Common myeloid progenitor, CD34-positive (primary cell): ENCODE measurements around the gene CDC42EP1.

Experiments
- CTCF ChIA-PET: fragments of 350-600 bp; sonication (Branson Sonifier 250); formaldehyde crosslinking; loops from one replicate; lab custom pipeline; 2021; ENCODE audit warnings: antibody characterized with exemption; lab: Charles Lee
- POLR2A ChIA-PET: fragments of 350-600 bp; sonication (Branson Sonifier 250); formaldehyde crosslinking; loops from one replicate; lab custom pipeline; 2021; ENCODE audit warnings: antibody characterized with exemption; lab: Charles Lee
- DNase-seq, 3 donors: peaks; one replicate each; pipeline versions ENCODE4 v3.0.0 to v3.0.0-alpha.2; 2013
- H3K27ac ChIP-seq, 2 experiments: 1 replicate in 1 of 2; 2 replicates in 1 of 2; pipeline ENCODE4 v1.7.0; 2013; ENCODE audit warnings: inconsistent platforms in 2 of 2, low read length in 2 of 2, mild to moderate bottlenecking in 2 of 2, low read depth in 1 of 2, moderate library complexity in 1 of 2; ENCODE audit not compliant: severe bottlenecking in 2 of 2, insufficient read depth in 1 of 2, poor library complexity in 1 of 2
- H3K27me3 ChIP-seq, 5 experiments: replicated peaks in 2 of 5; 1 replicate in 3 of 5; 2 replicates in 2 of 5; pipeline versions ENCODE4 v1.6.1 to v1.7.0; 2013; ENCODE audit warnings: low read length in 4 of 5, mild to moderate bottlenecking in 2 of 5, moderate library complexity in 2 of 5, inconsistent platforms in 1 of 5; ENCODE audit not compliant: insufficient read depth in 5 of 5, control insufficient read depth in 4 of 5
- H3K36me3 ChIP-seq, 4 experiments: 1 replicate in 2 of 4; 2 replicates in 2 of 4; pipeline versions ENCODE4 v1.6.1 to v1.7.0; 2013; ENCODE audit warnings: low read length in 3 of 4, control low read depth in 1 of 4, mild to moderate bottlenecking in 1 of 4; ENCODE audit not compliant: control insufficient read depth in 4 of 4, insufficient read depth in 4 of 4
- H3K4me1 ChIP-seq, 4 experiments: 1 replicate in 3 of 4; 2 replicates in 1 of 4; pipeline versions ENCODE4 v1.6.1 to v1.7.1; 2013; ENCODE audit warnings: low read length in 3 of 4, mild to moderate bottlenecking in 3 of 4, control low read depth in 1 of 4, inconsistent platforms in 1 of 4, moderate library complexity in 1 of 4; ENCODE audit not compliant: control insufficient read depth in 4 of 4, insufficient read depth in 4 of 4; ENCODE audit errors: control extremely low read depth in 1 of 4
- H3K4me3 ChIP-seq, 7 experiments: 1 replicate in 4 of 7; 2 replicates in 3 of 7; pipeline versions ENCODE4 v1.5.1 to v1.7.0; 2013; ENCODE audit warnings: mild to moderate bottlenecking in 7 of 7, low read length in 6 of 7, moderate library complexity in 6 of 7, inconsistent platforms in 2 of 7, low read depth in 2 of 7, control low read depth in 1 of 7; ENCODE audit not compliant: insufficient read depth in 4 of 7, control insufficient read depth in 1 of 7; ENCODE audit errors: extremely low read depth in 1 of 7
- H3K9me3 ChIP-seq, 5 experiments: 1 replicate in 4 of 5; 2 replicates in 1 of 5; pipeline versions ENCODE4 v1.6.1 to v1.7.1; 2013; ENCODE audit warnings: low read length in 4 of 5, mild to moderate bottlenecking in 2 of 5, inconsistent platforms in 1 of 5, low read depth in 1 of 5, moderate library complexity in 1 of 5; ENCODE audit not compliant: control insufficient read depth in 4 of 5, insufficient read depth in 2 of 5; ENCODE audit errors: control extremely low read depth in 1 of 5
- WGBS: methylation state at CpG from one replicate; pipeline ENCODE4 v1.1.5; 2013; ENCODE audit not compliant: insufficient coverage; 5-methylcytosine and 5-hydroxymethylcytosine counted together

CDC42EP1 gene

DNA sequence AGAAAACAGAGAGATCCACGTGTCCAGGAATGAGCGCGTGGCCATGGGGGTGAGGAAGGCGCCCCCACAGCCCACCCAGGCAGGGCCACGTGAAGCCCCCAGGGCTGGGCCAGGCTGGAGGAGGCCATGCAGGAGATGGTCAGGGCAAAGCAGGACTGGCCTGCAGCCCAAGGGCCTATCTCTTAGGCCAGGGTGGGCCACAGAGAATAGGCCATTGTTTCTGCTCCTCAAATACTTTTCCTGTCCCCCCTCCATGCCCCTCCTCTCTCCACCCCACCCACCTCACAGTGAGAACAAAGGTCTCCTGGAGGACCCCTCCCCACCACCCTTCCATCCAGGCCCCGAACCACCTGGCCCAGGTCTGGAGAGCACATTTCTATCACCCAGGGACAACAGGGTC is 8.3 kb upstream of the CDC42EP1 start:
- no peaks in the 10 kb centered on the region for H3K36me3 ChIP-seq
- no peak for DNase-seq
- H3K27me3 ChIP-seq: peaks cover 2 to 19% (median 12%) of the 10 kb centered on the region in 5 experiments
- no peaks in the 10 kb centered on the region for H3K9me3 ChIP-seq
- ChIA-PET POLR2A (no interaction called here), CTCF (interaction anchor here (1.3 to 16.8 kb wide), 3 partner anchors 13 to 18 kb away, joined by 3 to 515 read pairs (median 20); partner anchors contain the start of gene CDC42EP1)
- H3K27ac ChIP-seq: no peak overlapping the region
- WGBS: 96% methylated on average over 6 of the region's 6 CpGs
- no peak overlapping the region for H3K4me3 ChIP-seq
- H3K4me1 ChIP-seq: peaks cover 0 to 4% (median 2%) of the 10 kb centered on the region in 4 experiments

DNA sequence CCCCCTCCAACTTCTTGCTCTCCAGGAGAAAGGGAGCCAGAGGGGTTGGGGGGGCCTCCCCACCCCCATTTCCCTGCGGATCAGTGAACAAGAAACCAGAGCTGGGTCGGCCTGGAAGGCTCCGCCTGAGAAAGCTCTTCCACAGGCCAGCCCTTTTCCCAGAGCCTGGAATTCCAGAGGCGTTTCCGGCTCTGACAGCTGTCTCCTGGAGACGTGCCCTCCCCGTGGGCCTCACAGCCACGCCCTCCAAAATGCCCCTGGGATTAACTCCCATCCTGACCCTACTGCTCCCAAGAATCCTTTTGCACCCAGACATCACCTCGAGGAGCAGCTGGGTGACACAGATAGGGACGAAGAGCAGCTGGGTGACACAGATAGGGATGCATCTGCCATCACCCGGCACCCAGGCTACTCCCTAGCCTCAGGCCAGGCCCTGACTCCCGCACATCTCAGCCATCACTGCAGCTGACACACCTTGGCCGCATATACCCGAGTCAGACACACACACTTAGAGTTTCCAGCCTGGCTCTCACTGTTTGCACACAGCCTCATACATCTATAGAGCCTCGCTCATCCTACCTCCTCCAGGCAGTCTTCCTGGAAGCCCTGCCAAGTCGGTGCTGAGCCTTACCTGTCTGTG is 7.6 kb upstream of the CDC42EP1 start:
- DNase-seq: no peak
- Histone ChIP-seq H3K4me3 (no peak overlapping the region), H3K36me3 (no peaks in the 10 kb centered on the region), H3K27me3 (peaks cover 3 to 24% (median 17%) of the 10 kb centered on the region in 5 experiments), H3K4me1 (peaks cover 0 to 4% (median 2%) of the 10 kb centered on the region in 4 experiments), H3K27ac (no peak overlapping the region), H3K9me3 (no peaks in the 10 kb centered on the region)
- ChIA-PET POLR2A (interaction anchor here (0.5 kb wide), 1 partner anchor 412 kb away, joined by 3 read pairs; no protein-coding TSS in a partner anchor), CTCF (interaction anchor here (2.9 to 16.8 kb wide), 2 partner anchors 12 to 13 kb away, joined by 20 to 515 read pairs; partner anchors contain the start of gene CDC42EP1)
- 91% methylated on average over 13 of the region's 16 CpGs for WGBS

- Histone ChIP-seq H3K27me3 (peaks cover 3 to 28% (median 17%) of the 10 kb centered on the region in 5 experiments), H3K36me3 (no peaks in the 10 kb centered on the region), H3K4me1 (peaks cover 0 to 4% (median 2%) of the 10 kb centered on the region in 4 experiments), H3K27ac (no peak overlapping the region), H3K9me3 (no peaks in the 10 kb centered on the region), H3K4me3 (no peak overlapping the region)
- 86% methylated on average over 9 of the region's 9 CpGs for WGBS
- ChIA-PET CTCF (interaction anchor here (16.8 to 22.0 kb wide), 2 partner anchors 8 to 11 kb away, joined by 515 read pairs; partner anchors contain the start of gene CDC42EP1), POLR2A (no interaction called here)
- DNase-seq: no peak
Measured at GRCh38 chr22:37553725-37554124, 6.6 kb upstream of the CDC42EP1 start.

- Histone ChIP-seq H3K4me3 (no peak overlapping the region), H3K27ac (no peak overlapping the region), H3K27me3 (peaks cover 3 to 39% (median 24%) of the 10 kb centered on the region in 5 experiments), H3K9me3 (no peaks in the 10 kb centered on the region), H3K4me1 (peaks cover 0 to 7% (median 3%) of the 10 kb centered on the region in 4 experiments), H3K36me3 (no peaks in the 10 kb centered on the region)
- ChIA-PET POLR2A (no interaction called here), CTCF (interaction anchor here (5.1 to 22.0 kb wide), 2 partner anchors 10 to 12 kb away, joined by 33 to 515 read pairs; no protein-coding TSS in a partner anchor)
- no peak for DNase-seq
Measured at GRCh38 chr22:37555029-37555428, 5.3 kb upstream of the CDC42EP1 start.

DNA sequence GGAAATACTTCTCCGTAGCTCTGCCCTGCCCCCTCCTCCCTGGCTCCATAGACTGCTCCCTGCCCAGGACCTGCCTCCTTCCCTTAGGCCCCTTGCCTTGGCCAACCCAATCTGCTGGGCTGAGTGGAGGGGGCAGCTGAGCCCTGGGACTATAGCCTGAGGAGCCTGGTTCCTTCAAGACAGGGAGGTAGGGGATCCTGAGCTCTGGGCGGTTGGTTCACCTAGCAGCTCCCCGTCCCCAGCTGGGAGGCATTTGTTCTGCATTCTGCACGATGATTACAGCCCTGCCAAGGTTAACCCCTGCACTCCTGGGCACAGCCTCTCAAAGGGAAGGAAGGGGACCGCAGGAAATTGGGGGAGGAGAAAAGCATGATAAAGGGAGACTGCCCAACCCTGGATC is 3.6 kb upstream of the CDC42EP1 start:
- ChIA-PET POLR2A (no interaction called here), CTCF (interaction anchor here (0.7 to 22.0 kb wide), 5 partner anchors 10 to 50 kb away, joined by 3 to 515 read pairs (median 5); no protein-coding TSS in a partner anchor)
- peak in 2 of 3 donors; percentile 36 to 43 for DNase-seq
- H3K4me1 ChIP-seq: peaks cover 0 to 22% (median 17%) of the 10 kb centered on the region in 4 experiments
- H3K36me3 ChIP-seq: no peaks in the 10 kb centered on the region
- no peak overlapping the region for H3K4me3 ChIP-seq
- no peak overlapping the region for H3K27ac ChIP-seq
- 0% methylated on average over 5 of the region's 5 CpGs for WGBS
- peaks cover 3 to 54% (median 26%) of the 10 kb centered on the region in 5 experiments for H3K27me3 ChIP-seq
- no peaks in the 10 kb centered on the region for H3K9me3 ChIP-seq

GRCh38 chr22:37557321-37558001 is 2.8 kb upstream of the CDC42EP1 start:
- ChIA-PET POLR2A (interaction anchor here (1.1 kb wide), 1 partner anchor 13 kb away, joined by 3 read pairs; no protein-coding TSS in a partner anchor), CTCF (interaction anchor here (0.7 to 22.0 kb wide), 8 partner anchors 9 to 51 kb away, joined by 3 to 515 read pairs (median 4); partner anchors contain the start of gene GGA1)
- no peak overlapping the region for H3K27ac ChIP-seq

More at GRCh38 chr22:37557321-37558001, 2.8 kb upstream of the CDC42EP1 start:
- peaks cover 0 to 28% (median 20%) of the 10 kb centered on the region in 4 experiments for H3K4me1 ChIP-seq
- peaks cover 3 to 59% (median 23%) of the 10 kb centered on the region in 5 experiments for H3K27me3 ChIP-seq
- no peaks in the 10 kb centered on the region for H3K9me3 ChIP-seq
- WGBS: 84% methylated on average over 6 of the region's 7 CpGs
- no peak overlapping the region for H3K4me3 ChIP-seq
- no peaks in the 10 kb centered on the region for H3K36me3 ChIP-seq
- no peak for DNase-seq
